Activated CD8-positive, alpha-beta memory T cell treated with anti-CD3 and anti-CD28 coated beads, Interleukin-2, amount 50 U/mL, for 24 hours (primary cell): Measurements from ENCODE around the gene MFN2.
A peak's percentile ranks its signal among the peaks of the same experiment; 100 is the strongest.
"Not testable (repeated sequence)": the region's sequence is repeated elsewhere in the genome, so short reads cannot be mapped to it uniquely, and the experiment has no call there.

ENCODE experiments used
- DNase-seq: peaks from one replicate; pipeline ENCODE4 v3.0.0-alpha.2; 2020; ENCODE audit errors: extremely low read depth

MFN2 gene

GRCh38 chr1:11979851-11980675 lies at the start of gene MFN2:
MFN2 (plus strand) TSS chr1:11980444; CDS start chr1:11989169, 8,725 bp downstream.
- peak; percentile 82 for DNase-seq

DNA sequence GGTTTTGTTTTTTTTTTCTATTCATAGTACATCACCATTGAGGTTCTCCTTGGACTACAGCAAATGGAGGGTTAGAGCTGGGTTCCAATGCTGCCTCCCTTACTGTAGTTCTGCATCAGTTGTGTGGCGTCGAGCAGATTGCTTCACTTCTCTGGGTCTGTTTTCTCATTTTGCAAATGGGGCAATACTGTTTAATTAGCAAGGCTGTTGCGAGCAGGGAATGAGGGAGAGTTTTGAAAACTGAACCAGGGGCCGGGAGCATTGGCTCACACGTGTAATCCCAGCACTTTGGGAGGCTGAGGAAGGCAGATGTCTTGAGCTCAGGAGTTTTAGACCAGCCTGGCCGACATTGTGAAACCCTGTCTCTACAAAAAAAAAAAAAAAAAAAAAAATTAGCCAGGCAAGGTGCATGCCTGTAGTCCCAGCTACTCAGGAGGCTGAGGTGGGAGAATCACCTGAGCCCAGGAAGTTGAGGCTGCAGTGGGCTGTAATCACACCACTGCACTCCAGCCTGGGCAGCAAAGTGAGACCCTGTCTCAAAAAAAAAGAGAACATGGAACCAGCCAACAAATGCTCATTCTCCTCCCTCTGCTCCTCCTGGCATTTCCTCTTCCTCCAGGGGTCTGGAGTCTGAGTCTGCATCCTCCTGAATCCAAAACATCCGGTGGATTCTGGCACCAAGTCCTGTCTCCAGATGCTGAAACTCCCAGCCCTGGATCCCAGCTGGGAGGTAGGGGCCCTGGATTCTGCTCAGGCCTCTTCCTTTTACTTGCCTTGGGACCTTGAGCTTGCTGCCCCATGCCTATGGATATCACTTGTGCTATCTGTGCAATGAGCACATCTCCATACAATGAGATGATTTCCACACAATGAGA lies 49.4 kb upstream of the MFN2 start:
- DNase-seq, result no peak

DNA sequence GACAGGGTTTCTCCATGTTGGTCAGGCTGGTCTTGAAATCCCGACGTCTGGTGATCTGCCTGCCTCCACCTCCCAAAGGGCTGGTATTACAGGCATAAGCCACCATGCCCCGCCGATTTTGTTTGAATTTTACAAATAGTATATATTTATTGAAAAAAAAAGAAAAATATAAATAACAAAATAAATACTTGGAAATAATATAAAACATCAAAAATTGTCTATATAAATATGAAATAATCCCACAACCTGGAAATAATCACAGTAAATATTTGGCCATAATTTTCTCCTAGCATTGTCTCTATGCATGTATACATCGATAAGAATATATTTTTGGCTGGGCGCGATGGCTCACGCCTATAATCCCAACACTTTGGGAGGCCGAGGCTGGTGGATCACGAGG lies 48.4 kb upstream of the MFN2 start:
- DNase-seq, result no peak

- peak; percentile 51 for DNase-seq
Measured at GRCh38 chr1:11934302-11935056, 45.8 kb upstream of the MFN2 start, which contains the start of gene PLOD1. PLOD1 (plus strand) TSS chr1:11934717; CDS start chr1:11934780, 63 bp downstream.

- no peak for DNase-seq
Measured at GRCh38 chr1:11935057-11935412, 45.2 kb upstream of the MFN2 start.

DNA sequence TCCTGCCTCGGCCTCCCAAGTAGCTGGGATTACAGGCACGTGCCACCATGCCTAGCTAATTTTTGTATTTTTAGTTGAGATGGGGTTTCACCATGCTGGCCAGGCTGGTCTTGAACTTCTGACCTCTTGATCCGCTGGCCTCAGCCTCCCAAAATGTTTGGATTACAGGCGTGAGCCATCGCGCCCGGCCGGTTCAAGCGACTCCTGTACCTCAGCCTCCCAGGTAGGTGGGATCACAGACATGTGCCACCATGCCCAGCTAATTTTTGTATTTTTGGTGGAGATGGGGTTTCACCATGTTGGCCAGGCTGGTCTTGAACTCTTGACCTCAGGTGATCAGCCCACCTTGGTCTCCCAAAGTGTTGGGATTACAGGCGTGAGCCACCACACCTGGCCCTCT lies 44.5 kb upstream of the MFN2 start:
- not testable (repeated sequence) for DNase-seq

DNA sequence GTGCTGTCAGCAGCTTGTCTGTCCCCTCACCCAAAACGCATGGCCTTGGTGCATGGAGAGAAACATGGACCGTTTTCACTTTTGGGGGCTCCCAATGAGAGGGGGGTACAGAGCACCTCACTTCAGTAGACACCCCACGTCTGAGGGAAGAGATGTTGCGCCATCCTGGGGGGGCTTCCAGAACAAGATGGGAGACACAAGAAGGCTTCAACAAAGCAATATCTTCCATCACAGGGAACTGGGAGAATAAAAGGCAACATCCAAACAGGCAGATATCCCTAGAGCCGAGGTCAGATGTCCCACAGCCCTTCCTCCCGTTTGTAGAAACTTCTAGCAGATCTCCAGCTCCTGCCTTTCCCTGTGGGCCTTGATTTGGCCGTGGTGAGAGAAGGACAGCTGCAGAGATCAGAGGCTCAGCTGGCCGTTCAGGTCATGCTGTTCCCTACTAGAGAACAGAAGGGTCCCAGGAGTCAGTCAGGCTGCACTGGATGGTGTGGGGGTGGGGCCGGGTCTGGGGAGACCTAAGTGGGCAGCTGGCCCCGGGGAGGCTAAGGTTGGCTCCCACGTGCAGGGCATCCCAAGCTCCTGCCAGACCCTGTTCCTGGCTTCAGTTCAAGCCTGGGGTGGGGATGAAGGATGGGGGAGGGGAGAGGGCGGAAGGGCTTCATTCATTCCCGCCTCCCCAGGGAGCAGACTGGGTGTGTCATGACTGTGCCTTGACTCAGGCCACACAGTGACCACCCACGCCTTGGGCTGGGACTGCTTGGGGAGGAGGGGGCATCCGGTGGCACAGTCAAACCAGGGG lies 41.3 kb upstream of the MFN2 start:
- no peak for DNase-seq

DNA sequence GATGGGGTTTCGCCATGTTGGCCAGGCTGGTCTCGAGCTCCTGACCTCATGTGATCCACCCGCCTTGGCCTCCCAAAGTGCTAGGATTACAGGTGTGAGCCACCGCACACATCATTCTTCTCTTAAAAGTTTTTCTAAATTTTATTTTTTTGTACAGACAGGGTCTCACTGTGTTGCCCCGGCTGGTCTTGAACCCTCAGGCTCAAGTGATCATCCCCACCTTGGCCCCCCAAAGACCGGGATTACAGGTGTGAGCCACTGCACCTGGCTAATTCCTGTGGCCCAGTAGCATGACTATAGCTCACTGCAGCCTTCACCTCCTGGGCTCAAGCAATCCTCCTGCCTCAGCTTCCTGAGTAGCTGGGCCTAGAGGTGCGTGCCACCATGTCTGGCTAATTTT lies 40.5 kb upstream of the MFN2 start:
- DNase-seq, result not testable (repeated sequence)

GRCh38 chr1:11940260-11940921 lies 39.9 kb upstream of the MFN2 start:
- DNase-seq, result no peak

DNA sequence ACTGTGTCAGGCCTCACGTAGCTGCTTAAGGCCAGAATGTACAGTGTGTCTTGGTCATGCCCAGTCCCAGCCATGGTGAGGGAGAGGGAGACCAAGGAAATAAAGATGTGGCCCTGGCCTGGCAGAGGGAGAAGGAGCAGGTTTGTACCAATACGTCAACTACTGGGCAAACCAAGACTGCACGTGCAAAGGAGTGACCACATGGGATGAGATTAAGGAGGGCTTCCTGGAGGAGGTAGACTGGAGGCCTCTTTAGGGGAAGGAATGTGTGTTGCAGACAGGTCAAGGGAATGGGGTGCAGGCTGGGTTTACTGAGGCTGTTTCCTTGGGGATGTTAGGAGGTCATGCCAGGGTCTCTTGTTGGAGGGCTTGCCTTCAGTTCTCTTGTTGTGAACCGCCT lies 38.0 kb upstream of the MFN2 start:
- DNase-seq, result no peak

- no peak for DNase-seq
Measured at GRCh38 chr1:11943619-11944018, 36.6 kb upstream of the MFN2 start.

DNA sequence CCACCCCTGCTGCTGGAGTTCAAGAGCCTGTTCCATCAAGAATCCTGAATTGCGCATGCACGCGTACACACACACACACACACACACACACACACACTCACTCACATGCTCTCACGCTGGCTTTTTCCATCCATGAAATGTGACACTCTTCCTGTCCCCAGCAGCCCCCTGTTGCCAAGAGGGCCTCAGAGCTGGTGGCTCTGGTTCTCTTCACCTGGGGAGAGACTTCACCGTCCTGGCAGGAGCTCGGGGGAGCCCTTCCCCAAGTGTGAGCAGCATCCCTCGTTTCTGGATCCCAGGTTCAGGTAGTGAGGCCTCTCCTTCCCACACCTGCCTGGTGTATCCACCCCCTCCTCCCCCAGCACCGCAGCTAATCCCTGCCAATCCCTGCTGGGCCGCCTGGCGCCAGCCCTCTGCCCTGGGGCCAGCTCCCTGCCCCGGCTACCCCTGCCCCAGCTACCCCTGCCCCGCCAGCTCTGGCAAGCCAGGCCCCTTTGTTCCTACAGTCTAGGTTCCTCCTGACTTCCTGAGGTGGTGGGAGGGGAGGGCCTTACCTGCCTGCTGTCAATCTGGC lies 35.8 kb upstream of the MFN2 start:
- DNase-seq, result no peak

GRCh38 chr1:11946647-11947046 lies 33.6 kb upstream of the MFN2 start:
- DNase-seq, result no peak

DNA sequence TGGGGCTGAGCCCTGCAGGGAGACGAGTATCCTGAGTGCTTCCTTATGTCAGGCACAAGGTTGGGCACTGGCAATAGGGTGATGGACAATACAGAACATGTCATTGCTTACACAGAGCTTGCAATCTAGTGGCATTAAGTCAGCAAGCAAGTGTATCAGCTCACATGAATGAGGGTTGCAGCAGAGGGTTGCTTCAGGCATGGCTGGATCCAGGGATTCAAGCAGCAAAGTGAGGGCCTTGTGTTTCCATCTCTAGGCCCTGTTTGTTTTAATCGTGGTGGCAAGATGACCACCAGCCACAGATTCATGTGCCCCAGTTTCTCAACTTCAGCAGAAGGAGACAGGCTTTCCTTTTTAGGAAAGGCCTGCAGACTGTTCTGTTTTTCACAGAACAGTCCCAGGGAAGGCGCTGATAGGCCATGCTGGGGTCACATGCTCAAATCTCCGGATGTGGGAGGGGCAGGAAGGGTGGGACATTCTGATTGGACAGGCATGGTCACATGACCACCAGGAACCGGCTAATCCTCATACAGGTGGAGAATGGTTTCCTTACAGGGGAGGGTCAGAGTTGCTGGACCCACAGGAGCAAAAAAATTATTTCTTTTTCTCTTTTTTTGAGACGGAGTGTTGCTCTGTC lies 31.3 kb upstream of the MFN2 start:
- DNase-seq, result no peak

DNA sequence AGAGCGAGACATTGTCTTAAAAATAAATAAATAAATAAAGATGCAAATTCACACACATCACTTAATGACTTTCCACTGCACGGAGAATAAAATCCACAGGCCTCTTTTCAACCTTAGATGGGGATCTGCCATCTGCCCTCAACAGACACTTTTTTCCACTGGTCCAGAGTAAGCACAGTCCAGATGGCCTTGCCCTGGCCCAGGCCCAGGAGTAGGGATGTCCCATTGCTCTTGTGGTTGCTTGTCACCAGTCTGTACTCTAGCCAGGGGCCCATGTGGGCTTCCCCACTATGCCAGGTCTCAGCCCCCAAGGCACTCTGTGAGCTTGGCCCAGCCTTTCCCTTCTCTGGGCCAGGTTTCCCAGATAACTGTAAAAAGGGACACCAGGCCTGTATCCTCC lies 28.3 kb upstream of the MFN2 start:
- no peak for DNase-seq

DNA sequence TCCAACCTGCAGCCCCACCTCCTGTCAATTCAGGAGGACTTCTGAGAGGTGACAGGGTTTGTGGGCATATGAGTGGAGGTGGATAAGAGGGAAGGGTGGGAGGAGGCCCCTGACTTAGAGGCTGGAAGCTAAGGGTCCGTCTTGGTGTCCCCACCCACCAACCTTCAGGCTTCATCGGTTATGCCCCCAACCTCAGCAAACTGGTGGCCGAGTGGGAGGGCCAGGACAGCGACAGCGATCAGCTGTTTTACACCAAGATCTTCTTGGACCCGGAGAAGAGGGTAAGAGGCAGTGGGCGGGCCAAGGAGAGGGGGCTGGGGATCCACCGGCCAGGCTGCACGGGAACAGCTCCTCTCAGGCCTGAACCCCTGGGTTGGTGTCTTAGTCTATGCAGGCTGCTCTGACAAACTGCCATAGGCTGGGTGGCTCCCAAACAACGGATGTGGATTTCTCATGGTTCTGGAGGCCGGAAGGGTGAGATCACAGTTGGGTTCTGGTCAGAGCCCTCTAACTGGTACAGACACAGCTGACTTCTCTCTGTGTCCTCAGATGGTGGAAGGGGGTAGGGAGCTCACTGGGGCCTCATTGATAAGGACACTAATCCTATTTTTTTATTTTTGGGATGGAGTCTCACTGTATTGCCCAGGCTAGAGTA lies 27.7 kb upstream of the MFN2 start:
- no peak for DNase-seq

GRCh38 chr1:11955221-11955620 lies 25.0 kb upstream of the MFN2 start:
- no peak for DNase-seq

DNA sequence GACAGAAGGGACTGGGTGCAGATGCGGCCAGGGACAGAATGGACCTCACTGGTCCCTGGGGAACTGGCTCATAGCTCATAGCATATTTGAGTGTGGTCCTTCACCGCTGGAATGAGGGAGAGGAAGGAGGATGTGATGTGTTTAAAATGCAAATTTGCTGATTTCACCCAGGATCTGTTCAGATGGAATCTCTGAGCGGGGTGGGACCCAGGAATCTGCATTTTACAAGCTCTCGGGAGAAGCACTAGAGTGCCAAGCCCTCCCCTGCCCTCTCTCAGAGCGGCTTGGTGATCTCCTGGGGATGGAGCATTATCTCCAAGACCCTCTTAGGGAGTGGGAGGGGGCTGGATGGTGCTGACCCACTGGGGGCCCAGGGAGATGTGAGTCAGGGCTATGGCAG lies 22.8 kb upstream of the MFN2 start:
- no peak for DNase-seq

DNA sequence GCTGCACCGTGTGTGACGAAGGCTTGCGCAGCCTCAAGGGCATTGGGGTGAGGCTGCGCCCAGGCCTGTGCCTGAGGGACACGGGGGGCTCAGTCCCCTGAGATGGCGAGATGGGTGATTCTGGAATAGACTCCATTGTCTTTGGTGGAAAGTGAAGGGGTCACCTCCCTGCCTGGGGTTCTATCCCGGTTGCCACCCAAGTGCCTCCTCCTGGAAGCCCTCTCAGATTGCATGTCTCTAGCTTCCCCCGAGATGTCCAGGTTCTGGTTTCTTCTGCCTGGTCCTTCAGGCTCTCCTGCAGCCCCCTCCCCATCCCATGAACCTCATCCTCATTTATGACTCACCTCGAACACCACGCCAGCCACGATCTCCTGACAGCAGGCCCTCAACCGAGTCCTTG lies 22.3 kb upstream of the MFN2 start:
- no peak for DNase-seq
